Astrocyte of the cerebellum (primary cell): ENCODE results near the gene DCTN3.

Experiments
- DNase-seq: peaks from one replicate; pipeline ENCODE4 v3.0.0-alpha.2; 2011; ENCODE audit warnings: low read depth
- H3K4me3 ChIP-seq: 2 replicates; pipeline ENCODE4 v1.5.1; 2011; ENCODE audit warnings: mild to moderate bottlenecking, low read depth, low read length, moderate library complexity
- CTCF ChIP-seq: IDR thresholded peaks from 2 replicates; pipeline ENCODE4 v1.5.1; 2012; ENCODE audit warnings: low read length, low read depth, moderate library complexity, mild to moderate bottlenecking; ENCODE audit errors: missing control alignments
- in situ Hi-C: cut with HindIII; loops from 2 replicates; pipeline ENCODE4 v1.10.0; 2017; ENCODE audit warnings: low sequenced_read_pairs

DCTN3 gene

GRCh38 chr9:34630402-34631154 is 10.3 kb upstream of the DCTN3 start:
- H3K4me3 ChIP-seq = no peak overlapping the region
- DNase-seq = no peak
- TF ChIP-seq CTCF = no peak
- in situ Hi-C loops = no loop called here

GRCh38 chr9:34629491-34629808 is 9.2 kb upstream of the DCTN3 start:
- H3K4me3 ChIP-seq = no peak overlapping the region
- no peak for TF ChIP-seq CTCF
- in situ Hi-C loops = loop anchor here (5.0 kb wide), 1 partner anchor 47 kb away; no protein-coding TSS in a partner anchor
- no peak for DNase-seq

- no peak for DNase-seq
- in situ Hi-C loops = loop anchor here (5.0 kb wide), 1 partner anchor 47 kb away; no protein-coding TSS in a partner anchor
- H3K4me3 ChIP-seq = peak within 1 kb of the TSS; percentile 25
- no peak for TF ChIP-seq CTCF
These were observed 8.6 kb upstream of the DCTN3 start, which contains the start of gene ARID3C for GRCh38 chr9:34628656-34629490. ARID3C (minus strand) TSS chr9:34629066; CDS start chr9:34628014, 1,052 bp downstream.

- DNase-seq = no peak
- in situ Hi-C loops = loop anchor here (5.0 kb wide), 1 partner anchor 46 kb away; no protein-coding TSS in a partner anchor
- no peak for TF ChIP-seq CTCF
- peak overlapping the region; percentile 25 for H3K4me3 ChIP-seq
These were observed 7.7 kb upstream of the DCTN3 start for GRCh38 chr9:34627716-34628655.

- in situ Hi-C loops = loop anchor here (5.0 kb wide), 1 partner anchor 43 kb away; no protein-coding TSS in a partner anchor
- no peak overlapping the region for H3K4me3 ChIP-seq
- no peak for TF ChIP-seq CTCF
- DNase-seq = no peak
These were observed 4.8 kb upstream of the DCTN3 start for GRCh38 chr9:34625186-34625486.
